HTERT RPE-1 (cell line): Measurements from ENCODE around the gene EPB41L2.
"Not testable (repeated sequence)": the region's sequence is repeated elsewhere in the genome, so short reads cannot be mapped to it uniquely, and the experiment has no call there.

Experiments
- in situ Hi-C: fragments of 300-500 bp; cut with MboI; formaldehyde crosslinking; loops from 4 replicates; pipeline ENCODE4 v1.14.3; 2020; ENCODE audit warnings: low sequenced_read_pairs

Gene EPB41L2

GRCh38 chr6:130825772-130826441 lies 237.1 kb downstream of the EPB41L2 start:
- in situ Hi-C loops = no loop called here

GRCh38 chr6:130824978-130825694 lies 237.9 kb downstream of the EPB41L2 start:
- in situ Hi-C loops = no loop called here

GRCh38 chr6:130822736-130823135 lies 240.3 kb downstream of the EPB41L2 start:
- in situ Hi-C loops = no loop called here

GRCh38 chr6:130815200-130816071 lies 247.6 kb downstream of the EPB41L2 start:
- in situ Hi-C loops = no loop called here

- in situ Hi-C loops = no loop called here
Measured at GRCh38 chr6:130814506-130814905, 248.5 kb downstream of the EPB41L2 start.

- in situ Hi-C loops = no loop called here
Measured at GRCh38 chr6:130811932-130812331, 251.1 kb downstream of the EPB41L2 start.

- in situ Hi-C loops = no loop called here
Measured at GRCh38 chr6:130810307-130811030, 252.6 kb downstream of the EPB41L2 start.

- in situ Hi-C loops = not testable (repeated sequence)
Measured at GRCh38 chr6:130801368-130801767, 261.7 kb downstream of the EPB41L2 start.

GRCh38 chr6:130797061-130797460 lies 266.0 kb downstream of the EPB41L2 start:
- in situ Hi-C loops = no loop called here

- in situ Hi-C loops = no loop called here
Measured at GRCh38 chr6:130796313-130796905, 266.6 kb downstream of the EPB41L2 start.

GRCh38 chr6:130794738-130795137 lies 268.3 kb downstream of the EPB41L2 start:
- in situ Hi-C loops = no loop called here

GRCh38 chr6:130794010-130794697 lies 268.9 kb downstream of the EPB41L2 start:
- in situ Hi-C loops = no loop called here
